Measurements from ENCODE around the gene CECR2.

GRCh38 chr22:17575151-17575550 lies 205.9 kb downstream of the CECR2 start:
- TF ChIP-seq CTCF (IDR thresholded peaks at IDR 0.05) (no peak), POLR2A (IDR thresholded peaks at IDR 0.05) (no peak)
